Thyroid gland (tissue), 4 donors: ENCODE measurements around the gene CTRL. TPM values are rescaled to one million over a fixed set of nuclear protein-coding genes. Genes with fewer than 3 reads are reported as not detected.

Experiments used
- DNase-seq, 2 donors: peaks; one replicate each; pipeline ENCODE4 v3.0.0-alpha.2; 2019
- H3K27ac ChIP-seq, 3 donors: fragments of 200-600 bp; sonication (generic); 1 replicate in 2 of 3; 2 replicates in 1 of 3; pipeline ENCODE4 v1.5.1; 2016 to 2019; ENCODE audit warnings: mild to moderate bottlenecking in 1 of 3, moderate library complexity in 1 of 3
- H3K27me3 ChIP-seq: fragments of 200-600 bp; sonication (generic); one replicate; pipeline ENCODE4 v1.5.1; 2019
- H3K36me3 ChIP-seq, 2 donors: fragments of 200-600 bp; sonication (generic); one replicate each; pipeline ENCODE4 v1.5.1; 2016 to 2019
- H3K4me1 ChIP-seq, 2 donors: fragments of 200-600 bp; sonication (generic); one replicate each; pipeline ENCODE4 v1.5.1; 2017 to 2019
- H3K4me3 ChIP-seq, 3 donors: fragments of 200-600 bp; sonication (generic); replicated peaks in 1 of 3; 1 replicate in 2 of 3; 2 replicates in 1 of 3; pipeline ENCODE4 v1.5.1; 2016; ENCODE audit warnings: mild to moderate bottlenecking in 1 of 3
- H3K9me3 ChIP-seq: fragments of 200-600 bp; sonication (generic); one replicate; pipeline ENCODE4 v1.5.1; 2017
- POLR2A ChIP-seq, 2 donors: fragments of 450-650 bp; IDR thresholded peaks; one replicate each; pipeline ENCODE4 v1.6.1; 2017; ENCODE audit warnings: antibody characterized with exemption in 2 of 2, mild to moderate bottlenecking in 2 of 2, moderate library complexity in 1 of 2
- WGBS, 2 donors: methylation state at CpG; one replicate each; pipeline ENCODE4 v1.1.5; 2017; 5-methylcytosine and 5-hydroxymethylcytosine counted together
- intact Hi-C: fragments of 100-400 bp; cut with DNase I; formaldehyde crosslinking; loops from one replicate; pipeline ENCODE4 v1.15.1; 2023
- total RNA-seq, 4 donors: library from RNA; depleted of rRNA; stranded (reverse); fragments of >200 nt; gene quantifications; one replicate each; pipeline ENCODE4 v1.2.3, GENCODE V29; 2016
- TF ChIP-seq, protein P1 (sequence below), 6 experiments: fragments of 200-600 bp in 3 of 6; fragments of 450-650 bp in 3 of 6; sonication (generic) in 3 of 6; IDR thresholded peaks; one replicate each; pipeline ENCODE4 v1.5.1; 2016 to 2019; ENCODE audit warnings: antibody characterized with exemption in 6 of 6, mild to moderate bottlenecking in 2 of 6, inconsistent platforms in 1 of 6, moderate library complexity in 1 of 6

The CTRL gene
- total RNA-seq, 4 donors from 2014 or later = 0.34 to 0.94 TPM; not detected in 2

DNA sequence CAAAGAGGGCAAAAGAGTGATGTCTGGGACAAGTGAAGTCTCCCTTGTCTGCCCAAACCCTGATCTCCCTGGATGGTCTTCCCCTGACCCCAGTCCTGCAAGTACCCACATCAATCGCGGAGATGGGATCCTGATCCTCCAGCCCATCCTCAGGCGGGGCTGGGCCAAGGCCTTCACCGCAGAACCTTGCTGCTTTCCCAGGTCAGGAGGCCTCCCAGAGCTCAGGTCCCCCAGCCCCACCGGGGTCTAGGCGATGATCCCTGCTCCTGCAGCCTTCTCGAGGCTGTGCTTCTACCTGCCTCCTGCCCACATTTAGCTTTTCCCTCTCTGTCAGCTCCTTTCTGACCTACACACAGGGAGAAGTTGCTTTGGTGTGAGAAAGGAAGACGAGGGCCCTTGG is 30.5 kb upstream of the CTRL start:
- Histone ChIP-seq H3K27me3 (no peaks in the 10 kb centered on the region), H3K36me3 (peaks cover 23 to 24% of the 10 kb centered on the region in 2 donors), H3K9me3 (no peaks in the 10 kb centered on the region), H3K4me1 (peaks cover 43 to 79% of the 10 kb centered on the region in 2 donors), H3K27ac (peak overlapping the region in 2 of 3 donors; percentile 15 to 76), H3K4me3 (no peak overlapping the region)
- no peak for TF ChIP-seq POLR2A (IDR thresholded peaks at IDR 0.05)
- TF ChIP-seq, protein P1, sequence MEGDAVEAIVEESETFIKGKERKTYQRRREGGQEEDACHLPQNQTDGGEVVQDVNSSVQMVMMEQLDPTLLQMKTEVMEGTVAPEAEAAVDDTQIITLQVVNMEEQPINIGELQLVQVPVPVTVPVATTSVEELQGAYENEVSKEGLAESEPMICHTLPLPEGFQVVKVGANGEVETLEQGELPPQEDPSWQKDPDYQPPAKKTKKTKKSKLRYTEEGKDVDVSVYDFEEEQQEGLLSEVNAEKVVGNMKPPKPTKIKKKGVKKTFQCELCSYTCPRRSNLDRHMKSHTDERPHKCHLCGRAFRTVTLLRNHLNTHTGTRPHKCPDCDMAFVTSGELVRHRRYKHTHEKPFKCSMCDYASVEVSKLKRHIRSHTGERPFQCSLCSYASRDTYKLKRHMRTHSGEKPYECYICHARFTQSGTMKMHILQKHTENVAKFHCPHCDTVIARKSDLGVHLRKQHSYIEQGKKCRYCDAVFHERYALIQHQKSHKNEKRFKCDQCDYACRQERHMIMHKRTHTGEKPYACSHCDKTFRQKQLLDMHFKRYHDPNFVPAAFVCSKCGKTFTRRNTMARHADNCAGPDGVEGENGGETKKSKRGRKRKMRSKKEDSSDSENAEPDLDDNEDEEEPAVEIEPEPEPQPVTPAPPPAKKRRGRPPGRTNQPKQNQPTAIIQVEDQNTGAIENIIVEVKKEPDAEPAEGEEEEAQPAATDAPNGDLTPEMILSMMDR (IDR thresholded peaks at IDR 0.05) = no peak
- intact Hi-C loops = no loop called here
- WGBS, 2 donors = 93 to 99% methylated on average over 6 to 8 of the region's 8 CpGs
- no peak for DNase-seq

DNA sequence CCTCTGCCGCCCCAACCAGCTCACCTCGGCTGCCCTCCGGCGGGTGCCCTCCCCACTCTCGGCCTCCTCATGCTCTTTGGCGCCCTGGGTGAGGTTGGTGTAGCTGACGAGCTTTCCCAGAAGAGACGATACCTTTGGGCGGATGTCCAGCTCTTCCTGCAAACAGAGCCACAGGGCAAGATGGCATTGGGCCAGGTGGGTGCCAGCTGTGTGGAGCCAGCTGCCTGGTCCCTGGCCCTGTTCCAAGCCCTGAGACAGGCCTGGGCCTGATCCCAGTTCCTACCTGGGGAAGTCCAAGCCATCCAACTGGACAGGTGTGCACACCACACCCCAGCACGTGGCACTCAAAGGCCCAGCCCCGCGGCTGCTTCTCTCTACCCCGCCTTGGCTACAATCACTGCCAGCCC is 29.9 kb upstream of the CTRL start:
- DNase-seq = peak; percentile 95 to 97
- H3K27me3 ChIP-seq = no peaks in the 10 kb centered on the region
- intact Hi-C loops = no loop called here
- peaks cover 37 to 73% of the 10 kb centered on the region in 2 donors for H3K4me1 ChIP-seq
- no peaks in the 10 kb centered on the region for H3K9me3 ChIP-seq
- H3K4me3 ChIP-seq = no peak overlapping the region
- peak overlapping the region in 2 of 3 donors; percentile 65 to 76 for H3K27ac ChIP-seq
- TF ChIP-seq POLR2A (IDR thresholded peaks at IDR 0.05) = no peak
- TF ChIP-seq, protein P1 (IDR thresholded peaks at IDR 0.05) = no peak
- 49 to 53% methylated on average over 4 to 11 of the region's 13 CpGs for WGBS, 2 donors
- H3K36me3 ChIP-seq = peaks cover 23 to 24% of the 10 kb centered on the region in 2 donors

DNA sequence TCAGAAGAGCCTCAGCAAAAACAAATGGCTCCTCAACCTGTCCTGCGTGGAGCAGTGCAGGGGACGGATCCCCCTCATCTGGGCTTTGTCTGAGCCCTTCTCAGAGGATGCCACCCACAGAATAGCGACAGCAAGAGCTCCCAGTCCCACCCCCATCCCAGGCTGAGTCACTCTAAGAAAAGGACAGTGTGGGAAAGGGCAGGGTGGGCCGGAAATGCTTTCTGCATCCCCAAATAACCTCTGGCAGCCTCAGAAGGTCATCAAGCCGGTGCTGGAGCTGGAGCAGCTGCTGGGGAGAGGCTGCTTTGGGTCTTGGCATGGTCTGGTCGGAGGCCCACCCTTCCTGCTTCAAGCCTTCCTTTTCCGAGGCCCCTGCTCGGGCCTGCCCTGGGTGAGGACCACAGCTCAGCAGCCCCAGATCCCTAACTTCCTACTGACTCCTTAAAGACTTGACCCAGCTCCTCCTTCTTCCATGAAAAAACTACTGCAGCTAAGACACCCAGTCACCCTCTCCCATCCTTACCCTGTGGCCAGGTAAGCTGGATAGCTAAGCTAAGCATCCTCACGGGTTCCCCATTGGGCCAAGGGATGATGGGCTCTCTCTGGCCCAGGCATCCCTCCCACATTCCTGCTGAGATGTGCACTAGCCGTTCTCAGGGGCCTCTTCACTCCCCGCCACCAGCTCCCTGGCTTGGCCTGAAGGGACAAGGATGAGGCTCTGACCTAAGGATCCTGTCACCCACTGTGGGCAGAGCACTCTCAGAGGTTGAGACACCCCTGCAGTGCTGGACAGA is 28.1 kb upstream of the CTRL start:
- peak in 1 of 2 donors; percentile 28 for DNase-seq
- H3K27me3 ChIP-seq = no peaks in the 10 kb centered on the region
- WGBS, 2 donors = 72 to 86% methylated on average over 9 to 10 of the region's 11 CpGs
- no peaks in the 10 kb centered on the region for H3K9me3 ChIP-seq
- H3K4me3 ChIP-seq = no peak overlapping the region
- peaks cover 30 to 57% of the 10 kb centered on the region in 2 donors for H3K4me1 ChIP-seq
- intact Hi-C loops = no loop called here
- no peak for TF ChIP-seq POLR2A (IDR thresholded peaks at IDR 0.05)
- TF ChIP-seq, protein P1 (IDR thresholded peaks at IDR 0.05) = no peak
- peaks cover 29 to 31% of the 10 kb centered on the region in 2 donors for H3K36me3 ChIP-seq
- peak overlapping the region; percentile 33 to 76 (median 48) for H3K27ac ChIP-seq

DNA sequence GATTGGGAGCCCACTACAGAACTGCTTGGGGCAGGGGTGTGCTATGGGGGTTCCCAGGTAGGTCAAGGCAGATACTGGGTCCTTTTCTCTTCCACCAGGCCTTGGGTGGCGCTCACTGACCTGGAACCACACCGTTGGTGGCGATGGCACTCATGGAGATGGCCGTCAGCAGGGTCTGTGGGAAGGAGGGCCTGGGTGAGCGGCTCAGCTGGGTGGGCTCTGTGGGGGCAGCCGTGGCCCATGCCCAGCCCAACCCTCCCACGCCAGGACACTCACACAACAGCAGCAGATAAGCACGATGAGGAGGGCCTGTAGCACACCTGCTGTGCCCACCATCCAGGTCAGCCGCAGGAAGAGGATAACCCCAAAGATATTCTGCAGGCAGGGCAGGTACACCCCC is 26.0 kb upstream of the CTRL start:
- Histone ChIP-seq H3K9me3 (no peaks in the 10 kb centered on the region), H3K27ac (no peak overlapping the region), H3K4me3 (no peak overlapping the region), H3K27me3 (no peaks in the 10 kb centered on the region), H3K36me3 (peaks cover 33 to 42% of the 10 kb centered on the region in 2 donors), H3K4me1 (peaks cover 18 to 36% of the 10 kb centered on the region in 2 donors)
- 98 to 100% methylated on average over 5 to 9 of the region's 9 CpGs for WGBS, 2 donors
- no peak for TF ChIP-seq POLR2A (IDR thresholded peaks at IDR 0.05)
- TF ChIP-seq, protein P1 (IDR thresholded peaks at IDR 0.05) = no peak
- intact Hi-C loops = no loop called here
- no peak for DNase-seq
